A549 treated with CpdA at 1 μM for 4 hours (cell line): ENCODE measurements around the gene CLDN14. TPM values are rescaled to one million over a fixed set of nuclear protein-coding genes. Genes with fewer than 3 reads are reported as not detected.

ENCODE experiments used
- total RNA-seq: library from RNA; stranded (reverse); fragments of 200-300 nt; extraction: Qiagen RNA extraction; gene quantifications from 5 replicates; pipeline ENCODE4 v1.2.3, GENCODE V29; 2022; ENCODE audit warnings: low read depth

The CLDN14 gene
- 0.34 to 0.50 TPM (median 0.35 TPM) in 4 of 5 replicates, not detected in the other for total RNA-seq

GRCh38 chr21:36479415-36480402, at the start of gene CLDN14:
Gene CLDN14 (minus strand): TSS chr21:36480122. CDS start chr21:36461695, 18,427 bp downstream.

Other genes starting within 250 kb of the CLDN14 start
- 7.0 to 11.6 TPM (median 8.0 TPM) in 5 replicates for gene MORC3, start 159.9 kb downstream of the CLDN14 start, total RNA-seq
- 11.1 to 12.2 TPM (median 11.9 TPM) in 5 replicates for gene CHAF1B, start 94.7 kb downstream of the CLDN14 start, total RNA-seq
- gene SIM2, start 219.0 kb upstream of the CLDN14 start, total RNA-seq: 10.6 to 13.9 TPM (median 12.8 TPM) in 5 replicates